Heart left ventricle (tissue), 16 donors: ENCODE data around the gene CCDC137. TPM values are rescaled to one million over a fixed set of nuclear protein-coding genes. Genes with fewer than 3 reads are reported as not detected.

Experiments
- ATAC-seq, 4 donors: fragments of 200-7000 bp; cut with Tn5 transposase; one replicate each; pipeline ENCODE4 v1.9.1; 2020 to 2022; ENCODE audit warnings: moderate library complexity in 4 of 4, mild to moderate bottlenecking in 3 of 4, moderate number of reproducible peaks in 1 of 4
- DNase-seq, 5 donors: peaks; one replicate each; pipeline ENCODE4 v3.0.0-alpha.2; 2020
- H3K27ac ChIP-seq, 12 donors: fragments of 200-600 bp; sonication (generic) in 4 of 12; one replicate each; pipeline versions ENCODE4 v1.5.0 to v1.8.0; 2016 to 2022; ENCODE audit warnings: mild to moderate bottlenecking in 2 of 12
- H3K27me3 ChIP-seq, 9 donors: fragments of 200-600 bp; sonication (generic) in 2 of 9; one replicate each; pipeline versions ENCODE4 v1.5.1 to v1.8.0; 2016 to 2022; ENCODE audit warnings: mild to moderate bottlenecking in 3 of 9
- H3K36me3 ChIP-seq, 9 donors: fragments of 200-600 bp; sonication (generic) in 2 of 9; one replicate each; pipeline versions ENCODE4 v1.5.0 to v1.8.0; 2018 to 2022; ENCODE audit warnings: mild to moderate bottlenecking in 2 of 9
- H3K4me1 ChIP-seq, 12 donors: fragments of 200-600 bp; sonication (generic) in 4 of 12; one replicate each; pipeline versions ENCODE4 v1.5.0 to v1.8.0; 2016 to 2022; ENCODE audit warnings: mild to moderate bottlenecking in 3 of 12
- H3K4me3 ChIP-seq, 12 donors: fragments of 200-600 bp; sonication (generic) in 4 of 12; one replicate each; pipeline versions ENCODE4 v1.5.0 to v1.8.0; 2017 to 2022; ENCODE audit warnings: mild to moderate bottlenecking in 9 of 12, moderate library complexity in 4 of 12
- H3K9me3 ChIP-seq, 12 donors: fragments of 200-600 bp; sonication (generic) in 4 of 12; one replicate each; pipeline versions ENCODE4 v1.5.0 to v1.8.0; 2016 to 2022; ENCODE audit warnings: mild to moderate bottlenecking in 1 of 12
- POLR2A ChIP-seq, 2 donors: fragments of 450-650 bp; IDR thresholded peaks; one replicate each; pipeline ENCODE4 v1.6.1; 2017; ENCODE audit warnings: antibody characterized with exemption in 2 of 2, mild to moderate bottlenecking in 2 of 2, moderate library complexity in 2 of 2
- WGBS, 4 donors: extraction: QIAGEN DNeasy Blood & Tissue Kit in 2 of 4; methylation state at CpG; one replicate each; pipeline versions ENCODE4 v1.1.5 to v1.1.7; 2013 to 2018; 5-methylcytosine and 5-hydroxymethylcytosine counted together
- intact Hi-C, 10 donors: fragments of 100-400 bp; cut with DNase I; formaldehyde crosslinking; loops; one replicate each; pipeline versions ENCODE4 v1.11.1 to v1.14.2; 2022
- polyA plus RNA-seq, 2 donors: library from polyadenylated mRNA; stranded (reverse); fragments of 200-250 nt; gene quantifications; one replicate each; pipeline ENCODE4 v1.2.3, GENCODE V29; 2013
- total RNA-seq, 9 donors: library from RNA; depleted of rRNA in 2 of 9; stranded (reverse); fragments of >200 nt in 2 of 9; fragmentation: NEBNext Ultra II Directional in 3 of 9; extraction: Animal tissue kit (Norgen Biotek cat#: 25700) in 3 of 9; gene quantifications; one replicate each; pipeline versions ENCODE4 v1.1.0 to v1.2.4, GENCODE V29; 2016 to 2023
- TF ChIP-seq, protein P1 (sequence below), 12 donors: fragments of 200-600 bp; sonication (generic) in 4 of 12; IDR thresholded peaks; one replicate each; pipeline versions ENCODE4 v1.5.0 to v1.8.0; 2018 to 2022; ENCODE audit warnings: antibody characterized with exemption in 12 of 12, mild to moderate bottlenecking in 5 of 12
- donor health status: ischemic (EF 13 %, LVEDD 7.1; RV severe dilation, severe dysfunction).
- donor health status: healthy with polysubstance abuse.
- donor health status: DM: no; HTN: yes; CAD: no.
- donor health status: DM: no; HTN: no; CAD: no.
- donor health status: ischemic (EF 25% LVEDD 6.9; RV normal size, moderate dysfunction).
- donor health status: ischemic (EF 25% LVEDD 5.7; RV mildly dilated, moderate dysfunction).
- donor health status: healthy.
- donor health status: DM: yes; HTN: yes; CAD: no.
- donor health status: ischemic (EF 35%, LVEDD 5.7; RV mildly dilated, moderate dysfunction).
- donor health status: nonischemic (EF 11% LVEDD 7.7; RV severe dilation, severe dysfunction).
- donor health status: DM: yes; HTN: yes; CAD: no.
- donor health status: PGD.
- donor health status: ischemic (EF 29% LVEDD 5.4; RV normal size, mild dysfunction).
- donor health status: nonischemic (EF 23%, LVEDD 6.1; RV moderate dilation, normal function).

CCDC137 gene
- total and polyA plus RNA-seq, 11 donors = 3.5 to 20.0 (median 7.8) TPM

DNA sequence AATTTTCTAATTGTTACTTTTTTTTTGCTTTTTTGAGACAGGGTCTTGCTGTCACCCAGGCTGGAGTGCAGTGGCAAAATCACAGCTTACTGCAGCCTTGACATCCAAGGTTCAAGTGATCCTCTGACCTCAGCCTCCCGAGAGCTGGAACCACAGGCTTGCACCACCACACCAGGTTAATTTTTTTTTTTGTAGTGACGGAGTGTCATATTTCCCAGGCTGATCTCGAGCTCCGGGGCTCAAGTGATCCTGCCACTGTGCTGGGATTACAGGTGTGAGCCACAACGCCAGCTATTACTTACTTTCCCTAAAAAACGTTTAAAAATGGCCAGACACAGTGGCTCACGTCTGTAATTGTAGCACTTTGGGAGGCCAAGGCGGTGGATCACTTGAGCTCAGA lies 36.3 kb upstream of the CCDC137 start:
- Histone ChIP-seq H3K36me3 (peaks cover 2 to 67% (median 50%) of the 10 kb centered on the region in 9 donors), H3K9me3 (no peaks in the 10 kb centered on the region), H3K27me3 (no peaks in the 10 kb centered on the region), H3K27ac (no peak overlapping the region), H3K4me1 (peaks cover 4 to 33% (median 18%) of the 10 kb centered on the region in 12 donors), H3K4me3 (no peak overlapping the region)
- intact Hi-C loops = no loop called here
- WGBS, 4 donors = 82 to 89% (median 86%) methylated on average over 8 of the region's 8 CpGs
- DNase-seq (peak in 1 of 5 donors; percentile 8), ATAC-seq (no peak)
- no peak for TF ChIP-seq POLR2A (IDR thresholded peaks at IDR 0.05)
- TF ChIP-seq, protein P1, sequence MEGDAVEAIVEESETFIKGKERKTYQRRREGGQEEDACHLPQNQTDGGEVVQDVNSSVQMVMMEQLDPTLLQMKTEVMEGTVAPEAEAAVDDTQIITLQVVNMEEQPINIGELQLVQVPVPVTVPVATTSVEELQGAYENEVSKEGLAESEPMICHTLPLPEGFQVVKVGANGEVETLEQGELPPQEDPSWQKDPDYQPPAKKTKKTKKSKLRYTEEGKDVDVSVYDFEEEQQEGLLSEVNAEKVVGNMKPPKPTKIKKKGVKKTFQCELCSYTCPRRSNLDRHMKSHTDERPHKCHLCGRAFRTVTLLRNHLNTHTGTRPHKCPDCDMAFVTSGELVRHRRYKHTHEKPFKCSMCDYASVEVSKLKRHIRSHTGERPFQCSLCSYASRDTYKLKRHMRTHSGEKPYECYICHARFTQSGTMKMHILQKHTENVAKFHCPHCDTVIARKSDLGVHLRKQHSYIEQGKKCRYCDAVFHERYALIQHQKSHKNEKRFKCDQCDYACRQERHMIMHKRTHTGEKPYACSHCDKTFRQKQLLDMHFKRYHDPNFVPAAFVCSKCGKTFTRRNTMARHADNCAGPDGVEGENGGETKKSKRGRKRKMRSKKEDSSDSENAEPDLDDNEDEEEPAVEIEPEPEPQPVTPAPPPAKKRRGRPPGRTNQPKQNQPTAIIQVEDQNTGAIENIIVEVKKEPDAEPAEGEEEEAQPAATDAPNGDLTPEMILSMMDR (IDR thresholded peaks at IDR 0.05) = no peak

DNA sequence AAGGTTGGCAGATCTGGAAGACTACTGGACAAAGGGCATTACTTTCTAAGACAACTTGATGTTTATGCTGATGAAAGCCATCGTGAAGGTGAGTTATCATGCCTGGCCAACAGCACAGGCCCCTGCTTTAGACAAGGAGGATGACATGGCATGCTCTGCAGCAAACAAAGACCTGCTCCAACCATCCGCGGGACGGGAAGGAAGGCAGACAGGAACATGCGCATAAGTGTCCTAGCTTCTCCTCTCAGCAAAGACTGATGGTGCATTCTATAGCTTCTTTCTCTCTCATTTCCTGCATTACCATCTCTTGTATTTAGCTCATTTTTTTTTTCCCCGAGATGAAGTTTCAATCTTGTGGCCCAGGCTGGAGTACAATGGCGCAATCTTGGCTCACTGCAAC lies 35.1 kb upstream of the CCDC137 start:
- H3K36me3 ChIP-seq = peaks cover 0 to 55% (median 38%) of the 10 kb centered on the region in 9 donors

DNA sequence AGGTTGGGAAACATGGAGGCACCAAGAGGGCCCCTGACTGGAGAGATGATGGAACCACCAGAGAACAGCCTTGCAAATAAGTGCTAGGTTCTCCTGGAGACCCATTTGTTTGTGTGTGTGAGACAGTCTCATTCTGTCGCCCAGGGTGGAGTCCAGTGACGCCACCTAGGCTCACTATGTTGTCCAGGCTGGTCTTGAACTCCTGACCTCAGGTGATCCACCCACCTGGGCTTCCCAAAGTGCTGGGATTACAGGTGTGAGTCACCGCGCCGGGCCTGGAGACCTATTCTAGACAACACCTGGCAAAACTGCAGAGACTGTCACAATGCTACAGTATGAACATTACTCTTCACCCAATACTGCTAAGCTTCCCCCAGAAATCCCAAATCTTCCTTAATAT lies 31.1 kb upstream of the CCDC137 start:
- ATAC-seq (no peak), DNase-seq (no peak)
- WGBS, 4 donors = 76 to 96% (median 89%) methylated on average over 4 to 5 of the region's 5 CpGs
- no peak for TF ChIP-seq POLR2A (IDR thresholded peaks at IDR 0.05)
- TF ChIP-seq, protein P1 (IDR thresholded peaks at IDR 0.05) = no peak
- H3K36me3 ChIP-seq = peaks cover 0 to 16% (median 3%) of the 10 kb centered on the region in 9 donors
- H3K9me3 ChIP-seq = no peaks in the 10 kb centered on the region
- H3K27ac ChIP-seq = peak overlapping the region in 5 of 12 donors; percentile 93 to 97 (median 95)
- no peaks in the 10 kb centered on the region for H3K27me3 ChIP-seq
- H3K4me3 ChIP-seq = peak overlapping the region in 10 of 12 donors; percentile 71 to 100 (median 93)
- intact Hi-C loops = no loop called here
- H3K4me1 ChIP-seq = peaks cover 10 to 48% (median 32%) of the 10 kb centered on the region in 12 donors

More for the DNA sequence above, 35.1 kb upstream of the CCDC137 start:
- H3K4me3 ChIP-seq = no peak overlapping the region
- peaks cover 10 to 41% (median 27%) of the 10 kb centered on the region in 12 donors for H3K4me1 ChIP-seq
- no peak for TF ChIP-seq POLR2A (IDR thresholded peaks at IDR 0.05)
- TF ChIP-seq, protein P1 (IDR thresholded peaks at IDR 0.05) = no peak
- no peaks in the 10 kb centered on the region for H3K9me3 ChIP-seq
- no peak overlapping the region for H3K27ac ChIP-seq
- H3K27me3 ChIP-seq = no peaks in the 10 kb centered on the region
- intact Hi-C loops = no loop called here
- DNase-seq (peak in 1 of 5 donors; percentile 7), ATAC-seq (no peak)
- 66 to 84% (median 69%) methylated on average over 7 of the region's 7 CpGs for WGBS, 4 donors

DNA sequence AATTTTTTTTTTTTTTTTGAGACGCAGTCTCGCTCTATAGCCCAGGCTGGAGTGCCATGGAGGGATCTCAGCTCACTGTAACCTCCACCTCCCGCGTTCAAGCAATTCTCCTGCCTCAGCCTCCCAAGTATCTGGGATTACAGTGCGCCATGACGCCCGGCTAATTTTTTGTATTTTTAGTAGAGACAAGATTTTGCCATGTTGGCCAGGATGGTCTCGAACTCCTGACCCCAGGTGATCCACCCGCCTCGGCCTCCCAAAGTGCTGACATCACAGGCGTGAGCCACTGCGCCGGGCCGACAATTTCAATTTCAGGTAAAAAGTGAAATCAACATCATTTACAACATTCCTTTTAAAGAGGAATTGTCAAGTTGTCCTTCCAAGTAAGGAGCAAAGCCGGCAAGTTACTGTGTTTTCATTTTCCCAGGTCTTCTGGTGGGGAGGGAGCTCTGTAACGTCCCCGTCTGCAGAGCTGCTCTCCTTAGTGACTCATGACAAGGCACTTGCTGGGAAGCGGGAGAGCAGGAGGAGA lies 30.5 kb upstream of the CCDC137 start:
- H3K27ac ChIP-seq = peak overlapping the region; percentile 73 to 97 (median 95)
- peaks cover 0 to 16% (median 0%) of the 10 kb centered on the region in 9 donors for H3K36me3 ChIP-seq
- H3K4me1 ChIP-seq = peaks cover 10 to 48% (median 32%) of the 10 kb centered on the region in 12 donors
- peak in 3 of 4 donors; percentile 11 to 70 (median 70) for ATAC-seq
- H3K27me3 ChIP-seq = no peaks in the 10 kb centered on the region
- DNase-seq = no peak
- intact Hi-C loops = loop anchor here in 3 of 10 donors (2.0 kb wide), 2 partner anchors 29 to 31 kb away; partner anchors contain the start of genes CCDC137 (in 2 of the 3) and OXLD1 (in 2 of the 3)
- H3K4me3 ChIP-seq = peak overlapping the region; percentile 71 to 100 (median 92)
- no peaks in the 10 kb centered on the region for H3K9me3 ChIP-seq
- WGBS, 4 donors = 24 to 33% (median 29%) methylated on average over 17 to 18 of the region's 18 CpGs
- TF ChIP-seq, protein P1 (IDR thresholded peaks at IDR 0.05) = no peak
- no peak for TF ChIP-seq POLR2A (IDR thresholded peaks at IDR 0.05)
